ENCODE data around the gene ABCG1. TPM values are rescaled to one million over a fixed set of nuclear protein-coding genes. Genes with fewer than 3 reads are reported as not detected.

The ABCG1 gene
- total RNA-seq, 1 experiment from 2014 or later, result 5.6 TPM

DNA sequence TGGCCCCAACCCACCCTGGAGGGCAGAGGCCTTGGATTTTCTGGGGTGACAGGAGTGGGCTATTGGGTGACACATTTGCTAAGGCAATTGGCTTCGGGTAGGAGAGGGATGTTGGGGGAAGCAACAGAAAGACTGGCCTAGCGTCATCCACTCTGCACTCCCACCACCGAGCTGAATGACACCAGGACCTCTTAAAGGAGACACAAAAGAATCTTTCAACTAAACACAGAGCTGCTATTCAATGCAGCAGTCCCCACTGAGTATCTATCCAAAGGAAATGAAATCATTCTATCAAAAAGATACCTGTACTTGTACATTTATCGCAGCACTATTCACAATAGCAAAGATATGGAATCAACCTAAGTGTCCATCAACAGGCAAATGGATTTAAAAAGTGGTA lies 125.7 kb downstream of the ABCG1 start:
- DNase-seq, result no peak
- no peak overlapping the region for H2AFZ ChIP-seq
- H3K27me3 ChIP-seq (ENCODE audit: insufficient read depth, low read depth), result no peaks in the 10 kb centered on the region
- CTCF ChIA-PET, result no interaction called here
- POLR2A ChIA-PET (ENCODE audit: unreplicated experiment), result no interaction called here
- H3K4me2 ChIP-seq, result no peak overlapping the region
- no peaks in the 10 kb centered on the region for H3F3A ChIP-seq (ENCODE audit: insufficient read depth, low read depth)
- H3K4me3 ChIP-seq, result no peak overlapping the region
- H3K79me2 ChIP-seq (ENCODE audit: low read depth), result no peaks in the 10 kb centered on the region
- no TSS peak for BruUV-seq (replicated peaks)
- H3K9me3 ChIP-seq (ENCODE audit: insufficient read depth, low read depth), result no peaks in the 10 kb centered on the region
- H4K20me1 ChIP-seq (ENCODE audit: insufficient read depth), result no peaks in the 10 kb centered on the region
- no peaks in the 10 kb centered on the region for H3K9me2 ChIP-seq (ENCODE audit: insufficient read depth)
- no peaks in the 10 kb centered on the region for H3K36me3 ChIP-seq (ENCODE audit: low read depth)
- no peak overlapping the region for H3K27ac ChIP-seq
- intact Hi-C loops (cut with micrococcal nuclease; ENCODE audit: unreplicated experiment), result no loop called here
- no peaks in the 10 kb centered on the region for H3K4me1 ChIP-seq (replicated peaks; ENCODE audit: insufficient read depth)
- TF ChIP-seq, protein P1, sequence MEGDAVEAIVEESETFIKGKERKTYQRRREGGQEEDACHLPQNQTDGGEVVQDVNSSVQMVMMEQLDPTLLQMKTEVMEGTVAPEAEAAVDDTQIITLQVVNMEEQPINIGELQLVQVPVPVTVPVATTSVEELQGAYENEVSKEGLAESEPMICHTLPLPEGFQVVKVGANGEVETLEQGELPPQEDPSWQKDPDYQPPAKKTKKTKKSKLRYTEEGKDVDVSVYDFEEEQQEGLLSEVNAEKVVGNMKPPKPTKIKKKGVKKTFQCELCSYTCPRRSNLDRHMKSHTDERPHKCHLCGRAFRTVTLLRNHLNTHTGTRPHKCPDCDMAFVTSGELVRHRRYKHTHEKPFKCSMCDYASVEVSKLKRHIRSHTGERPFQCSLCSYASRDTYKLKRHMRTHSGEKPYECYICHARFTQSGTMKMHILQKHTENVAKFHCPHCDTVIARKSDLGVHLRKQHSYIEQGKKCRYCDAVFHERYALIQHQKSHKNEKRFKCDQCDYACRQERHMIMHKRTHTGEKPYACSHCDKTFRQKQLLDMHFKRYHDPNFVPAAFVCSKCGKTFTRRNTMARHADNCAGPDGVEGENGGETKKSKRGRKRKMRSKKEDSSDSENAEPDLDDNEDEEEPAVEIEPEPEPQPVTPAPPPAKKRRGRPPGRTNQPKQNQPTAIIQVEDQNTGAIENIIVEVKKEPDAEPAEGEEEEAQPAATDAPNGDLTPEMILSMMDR (conservative IDR thresholded peaks at IDR 0.05), result no peak
- TF ChIP-seq EZH2 (IDR thresholded peaks at IDR 0.05; ENCODE audit: low read depth), result no peak

DNA sequence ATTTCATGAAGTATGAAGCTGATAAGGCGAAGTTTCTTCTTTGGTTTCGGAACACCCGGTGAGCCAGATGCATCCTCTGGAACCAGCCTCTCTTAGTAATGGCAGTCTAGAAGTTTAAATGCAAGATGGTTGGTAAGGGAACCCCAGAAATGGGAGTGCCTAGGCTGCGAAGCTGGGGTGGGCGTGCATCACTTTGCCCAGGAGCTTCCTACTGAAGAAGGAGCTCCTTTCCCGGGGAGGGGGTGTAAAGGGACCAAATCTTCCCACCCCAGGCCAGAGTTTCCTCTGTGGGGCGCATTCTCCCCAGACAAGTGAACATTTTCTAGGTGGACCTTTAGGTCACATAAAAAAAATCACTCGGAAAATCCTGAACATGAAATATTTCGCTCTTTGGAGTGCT lies 127.5 kb downstream of the ABCG1 start:
- TF ChIP-seq, protein P1 (conservative IDR thresholded peaks at IDR 0.05), result no peak
- TF ChIP-seq EZH2 (IDR thresholded peaks at IDR 0.05; ENCODE audit: low read depth), result no peak
- no peak for DNase-seq
- Histone ChIP-seq H3K27me3 (ENCODE audit: insufficient read depth, low read depth) (no peaks in the 10 kb centered on the region), H3K4me3 (no peak overlapping the region), H3K9me2 (ENCODE audit: insufficient read depth) (no peaks in the 10 kb centered on the region), H3K27ac (no peak overlapping the region), H4K20me1 (ENCODE audit: insufficient read depth) (no peaks in the 10 kb centered on the region), H3K36me3 (ENCODE audit: low read depth) (no peaks in the 10 kb centered on the region), H2AFZ (no peak overlapping the region), H3K4me1 (replicated peaks; ENCODE audit: insufficient read depth) (peaks cover 8% of the 10 kb centered on the region; the same call in 1 of the 2 replicates), H3K9me3 (ENCODE audit: insufficient read depth, low read depth) (no peaks in the 10 kb centered on the region), H3F3A (ENCODE audit: insufficient read depth, low read depth) (no peaks in the 10 kb centered on the region), H3K4me2 (no peak overlapping the region), H3K79me2 (ENCODE audit: low read depth) (no peaks in the 10 kb centered on the region)
- no TSS peak for BruUV-seq (replicated peaks)
- intact Hi-C loops (cut with micrococcal nuclease; ENCODE audit: unreplicated experiment), result no loop called here
- CTCF ChIA-PET, result no interaction called here
- POLR2A ChIA-PET (ENCODE audit: unreplicated experiment), result no interaction called here

Other genes with a start within 250 kb of the ABCG1 start
- 9.1 and 13.5 TPM in 2 replicates for gene ZBTB21, start 208.8 kb upstream of the ABCG1 start, total RNA-seq (2021)
- 0.25 TPM in 1 of 2 replicates, not detected in the other for gene UMODL1, start 147.8 kb upstream of the ABCG1 start, total RNA-seq (2021)
- not detected in 2 replicates for gene TFF3, start 96.3 kb downstream of the ABCG1 start, total RNA-seq (2021)
- 0.52 TPM in 1 of 2 replicates, not detected in the other for gene TFF2, start 131.9 kb downstream of the ABCG1 start, total RNA-seq (2021)
- gene TFF1, start 147.4 kb downstream of the ABCG1 start, total RNA-seq (2021), result 2.2 and 5.7 TPM in 2 replicates
- gene TMPRSS3, start 176.9 kb downstream of the ABCG1 start, total RNA-seq (2021), result 4.3 and 8.6 TPM in 2 replicates
- gene UBASH3A, start 184.8 kb downstream of the ABCG1 start, total RNA-seq (2021), result not detected in 2 replicates